GM19463 (cell line): ENCODE data around the gene PFN1.

Experiments
- ATAC-seq: cut with Tn5 transposase; IDR thresholded peaks from one replicate; pipeline ENCODE4 v1.9.1; 2021; ENCODE audit warnings: mild to moderate bottlenecking, moderate library complexity; ENCODE audit not compliant: unreplicated experiment

PFN1 gene

GRCh38 chr17:4897198-4897687 is 51.1 kb downstream of the PFN1 start:
- ATAC-seq = no peak

GRCh38 chr17:4896332-4897197 is 51.8 kb downstream of the PFN1 start:
- ATAC-seq = no peak

GRCh38 chr17:4895657-4896331 is 52.5 kb downstream of the PFN1 start:
- no peak for ATAC-seq
